Loucy (cell line): ENCODE data around the gene TYW1.
"Not testable (repeated sequence)": the region's sequence is repeated elsewhere in the genome, so short reads cannot be mapped to it uniquely, and the experiment has no call there.

Source experiments
- CTCF ChIP-seq: fragments of 200-600 bp; sonication (generic); conservative IDR thresholded peaks from 2 replicates; pipeline ENCODE4 v1.5.1; 2014; ENCODE audit warnings: mild to moderate bottlenecking, antibody characterized with exemption, low read length
- EZH2phosphoT487 ChIP-seq: fragments of 200-600 bp; IDR thresholded peaks from 2 replicates; pipeline ENCODE4 v1.6.1; 2018; ENCODE audit warnings: antibody characterized with exemption, mild to moderate bottlenecking, moderate library complexity, borderline replicate concordance

- TF ChIP-seq CTCF, EZH2phosphoT487: not testable (repeated sequence)
Observed at GRCh38 chr7:67042781-67043558, 46.3 kb downstream of the TYW1 start.
